NCI-H2227 treated with DMSO at 0.1 percent for 48 hours (cell line): ENCODE measurements around the gene STK17B.

ENCODE experiments used
- DNase-seq: peaks from one replicate; lab custom pipeline; 2025; lab: John Stamatoyannopoulos, UW

The STK17B gene

DNA sequence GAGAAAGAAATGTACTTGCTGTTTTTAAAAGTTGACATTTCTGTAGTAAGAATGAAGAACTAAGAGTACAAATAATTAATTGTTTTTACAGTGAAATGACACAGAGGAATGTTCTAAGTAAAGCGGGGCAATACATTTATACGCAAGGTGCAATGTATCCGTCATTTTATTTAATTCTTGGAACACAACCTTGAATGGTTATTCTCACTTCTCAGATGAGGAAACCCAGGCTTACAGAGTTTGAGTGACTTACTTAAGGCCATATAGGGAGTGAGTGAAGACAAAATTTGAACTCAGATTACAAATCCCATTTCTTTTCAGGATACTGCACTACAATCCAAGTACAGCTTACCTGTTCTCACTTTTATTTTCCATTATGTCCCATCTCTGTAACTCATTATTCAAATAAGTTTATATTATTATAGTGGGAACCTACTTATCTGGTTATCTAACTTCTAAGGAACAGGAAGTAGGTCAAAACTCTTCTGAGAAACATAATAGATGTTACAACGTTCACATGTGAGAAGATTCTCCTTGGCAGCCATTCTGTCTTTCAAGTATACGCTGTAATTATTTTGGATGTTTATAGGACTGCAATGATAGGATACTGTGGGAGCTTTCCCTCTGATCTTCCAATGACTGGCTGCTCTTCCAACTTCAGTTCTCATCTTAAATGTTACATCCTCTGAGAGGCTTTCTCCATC lies 12.3 kb upstream of the STK17B start:
- DNase-seq: no peak

DNA sequence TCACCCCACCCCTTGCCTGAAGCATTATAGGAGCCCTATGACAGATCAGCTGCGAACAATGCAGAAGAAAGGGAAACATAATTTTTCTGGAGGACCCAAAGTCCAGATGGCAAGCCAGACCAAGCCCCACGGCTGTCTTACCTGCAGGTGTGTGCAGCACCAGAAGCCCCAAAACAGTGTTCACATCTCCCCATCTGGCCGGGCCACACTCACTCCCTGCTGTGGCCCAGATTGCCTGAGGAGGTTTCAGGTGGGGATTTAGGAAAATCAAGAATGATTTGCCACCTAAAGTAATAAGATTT lies 11.7 kb upstream of the STK17B start:
- no peak for DNase-seq

- DNase-seq: no peak
Measured at GRCh38 chr2:196182439-196183171, 11.2 kb upstream of the STK17B start.

DNA sequence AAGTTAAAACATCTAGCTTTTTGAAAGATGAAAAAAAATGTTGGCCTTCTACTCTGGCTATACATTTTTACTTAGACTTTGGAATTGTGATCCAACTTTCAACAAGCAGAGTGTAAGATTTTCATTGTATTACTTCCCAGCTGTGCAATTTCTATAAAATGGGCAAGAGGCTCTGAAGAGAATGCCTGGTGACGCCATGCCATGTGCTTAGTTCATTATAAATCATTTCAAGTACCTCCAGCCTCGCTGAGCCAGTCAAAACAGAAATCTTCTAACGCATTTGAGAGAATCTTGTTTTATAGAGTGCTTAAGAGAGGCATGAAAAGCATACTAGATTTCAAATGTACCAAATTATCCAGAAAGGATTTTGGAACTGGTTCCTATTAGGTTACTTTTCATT lies 10.1 kb upstream of the STK17B start:
- DNase-seq: no peak

- DNase-seq: no peak
Measured at GRCh38 chr2:196177124-196177523, 5.7 kb upstream of the STK17B start.

DNA sequence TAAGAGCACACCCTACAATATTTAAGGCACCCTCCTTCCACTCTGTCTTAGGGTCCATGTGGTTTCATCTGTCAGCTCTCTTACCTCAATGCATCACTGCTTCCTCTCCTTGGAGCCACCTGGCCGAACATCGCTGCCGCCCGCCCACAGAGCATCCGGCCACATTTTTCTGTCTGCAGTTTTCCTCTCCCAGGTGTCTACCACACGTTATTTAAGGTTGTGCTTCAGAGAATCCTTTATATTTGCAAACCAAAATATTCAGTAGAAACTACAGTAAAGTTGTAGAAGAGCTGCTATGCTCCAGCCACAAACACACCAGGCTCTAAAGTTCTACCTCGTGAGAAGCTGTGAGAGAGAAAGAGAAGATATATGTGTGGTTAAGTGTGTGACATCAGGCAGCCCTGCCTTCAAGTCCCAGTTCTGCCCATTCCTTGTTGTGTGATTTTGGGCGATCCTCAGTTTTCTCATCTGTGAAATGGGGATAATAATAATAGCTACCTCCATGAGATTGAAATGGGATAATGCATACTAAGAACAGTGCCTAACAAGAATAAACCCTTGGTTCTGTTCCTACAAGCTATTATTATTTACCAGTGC lies 4.9 kb upstream of the STK17B start:
- DNase-seq: no peak

DNA sequence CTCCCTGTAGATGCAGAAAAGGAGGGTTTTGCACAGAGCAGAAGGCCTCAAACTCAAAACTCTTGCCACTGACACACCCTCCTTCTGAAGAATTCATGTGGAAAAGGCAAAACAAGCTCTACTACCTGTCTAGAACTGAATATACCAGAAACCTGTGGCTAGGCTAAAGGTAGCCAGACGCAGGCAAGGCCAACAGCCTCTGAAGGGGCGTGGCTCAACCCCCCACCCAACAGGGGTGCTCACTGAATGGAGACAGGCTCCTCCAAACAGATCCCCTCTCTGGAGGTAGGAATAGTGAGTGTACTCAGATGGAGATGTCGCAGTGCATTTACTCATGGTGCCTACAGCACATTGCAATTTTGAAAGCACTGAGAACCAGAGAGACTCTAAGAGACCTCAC lies 3.0 kb upstream of the STK17B start:
- DNase-seq: no peak

DNA sequence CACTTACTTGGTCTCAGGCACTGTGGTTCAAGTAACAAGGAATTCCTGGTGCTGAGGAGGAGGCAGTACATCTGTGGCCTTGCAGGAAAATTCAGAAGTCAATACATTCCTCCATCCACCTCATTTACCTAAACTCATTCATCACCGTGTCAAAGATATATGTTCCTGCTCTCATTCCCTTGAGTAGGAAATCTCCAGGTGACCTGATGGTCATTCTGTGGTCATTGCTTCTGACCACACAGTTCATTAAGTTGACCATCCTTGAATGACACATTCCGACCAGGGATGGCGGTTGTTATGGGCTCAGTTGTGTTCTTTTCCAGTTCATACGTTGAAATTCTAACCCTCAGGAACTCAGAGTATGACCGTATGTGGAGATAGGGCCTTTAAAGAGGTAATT lies 2.1 kb upstream of the STK17B start:
- no peak for DNase-seq

GRCh38 chr2:196172951-196173350 lies 1.6 kb upstream of the STK17B start:
- DNase-seq: no peak

DNA sequence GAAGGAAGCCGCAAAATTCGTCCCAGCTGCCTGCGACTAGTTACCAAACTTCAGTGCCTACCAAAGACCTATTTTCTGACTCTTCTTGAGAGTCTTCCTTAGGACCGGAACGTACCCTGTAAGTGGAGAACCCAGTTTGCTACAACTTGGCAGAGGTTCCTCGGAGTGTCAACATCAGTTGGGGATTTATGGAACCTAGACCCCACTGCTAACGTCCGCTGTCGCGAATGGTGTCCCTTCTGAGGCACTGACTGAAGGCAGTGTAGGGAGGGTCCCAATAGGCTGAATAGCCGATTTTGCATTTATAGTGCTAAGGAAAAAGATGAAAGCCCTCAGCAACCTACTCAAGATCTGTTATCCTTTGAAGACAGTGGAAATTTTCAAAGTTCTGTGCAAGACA lies 568 bp upstream of the STK17B start:
- no peak for DNase-seq

DNA sequence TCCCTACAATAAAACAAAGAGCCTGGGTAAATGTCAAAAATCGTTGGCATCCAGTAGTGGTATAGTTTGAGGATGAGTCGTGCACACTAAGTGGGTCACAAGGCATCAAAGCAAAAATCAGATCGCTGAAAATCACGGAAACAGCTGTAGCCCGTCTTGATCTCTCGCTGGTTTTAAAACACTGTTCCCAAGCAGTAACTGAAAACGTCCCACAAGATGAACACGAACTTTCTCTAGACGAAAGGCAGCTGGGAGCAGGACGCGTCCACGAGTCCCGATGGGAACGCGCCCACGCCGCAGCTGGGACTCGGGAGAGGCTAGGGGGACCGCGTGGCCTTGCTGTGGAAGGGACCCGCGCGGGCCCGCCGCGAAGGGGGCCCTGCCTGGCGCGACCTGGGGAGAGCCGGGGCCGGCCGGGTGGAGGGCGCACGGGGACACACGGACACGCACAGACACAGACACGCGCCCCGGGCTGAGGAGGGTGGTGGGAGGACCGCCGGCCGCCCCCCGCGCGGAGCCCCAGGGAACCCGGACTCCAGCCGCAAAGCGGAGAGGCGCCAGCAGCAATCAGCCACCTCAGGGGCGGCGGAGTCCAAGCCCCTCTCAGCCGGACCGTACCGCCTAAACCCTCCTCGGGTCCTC lies 651 bp downstream of the STK17B start:
- peak; percentile 53 for DNase-seq

- peak; percentile 53 for DNase-seq
Measured at GRCh38 chr2:196170213-196170605, 1.2 kb downstream of the STK17B start.

DNA sequence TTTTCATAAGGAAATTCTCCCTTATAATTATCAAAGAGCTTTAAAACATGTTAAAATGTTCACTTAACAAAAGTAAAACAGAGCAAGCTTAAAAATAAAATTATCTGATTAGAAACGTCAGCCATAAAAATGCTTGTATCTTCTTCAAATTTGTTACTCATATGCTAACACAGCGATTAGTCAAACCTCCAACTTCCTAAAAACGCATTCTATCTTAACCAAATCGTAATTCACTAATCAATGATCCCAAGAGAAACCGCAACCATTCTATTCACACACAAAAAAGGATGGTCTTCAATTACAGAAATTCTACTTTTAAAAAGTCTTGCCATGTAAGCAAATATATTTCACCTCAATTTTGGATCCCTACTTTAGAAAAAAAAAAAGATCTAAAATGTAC lies 1.9 kb downstream of the STK17B start:
- no peak for DNase-seq

DNA sequence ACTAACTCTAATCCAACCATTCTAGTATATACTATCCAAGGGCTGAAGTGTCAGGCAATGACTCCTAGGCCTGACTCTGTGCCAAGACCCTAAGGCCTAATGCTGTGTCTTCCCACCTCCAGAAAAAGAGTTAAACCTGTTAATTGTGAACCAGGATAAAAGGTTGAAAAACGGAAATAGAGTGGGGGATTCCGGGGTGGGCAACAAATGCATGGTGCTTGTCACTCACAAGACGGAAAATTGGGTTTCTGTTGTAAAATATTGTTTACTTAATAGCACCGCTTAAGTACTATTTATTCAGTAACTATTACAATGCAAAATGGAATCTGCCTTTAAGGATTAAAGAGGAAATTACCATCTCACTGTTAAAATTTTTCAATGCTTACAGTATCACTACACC lies 3.2 kb downstream of the STK17B start:
- no peak for DNase-seq

GRCh38 chr2:196167666-196168065 lies 3.7 kb downstream of the STK17B start:
- no peak for DNase-seq

DNA sequence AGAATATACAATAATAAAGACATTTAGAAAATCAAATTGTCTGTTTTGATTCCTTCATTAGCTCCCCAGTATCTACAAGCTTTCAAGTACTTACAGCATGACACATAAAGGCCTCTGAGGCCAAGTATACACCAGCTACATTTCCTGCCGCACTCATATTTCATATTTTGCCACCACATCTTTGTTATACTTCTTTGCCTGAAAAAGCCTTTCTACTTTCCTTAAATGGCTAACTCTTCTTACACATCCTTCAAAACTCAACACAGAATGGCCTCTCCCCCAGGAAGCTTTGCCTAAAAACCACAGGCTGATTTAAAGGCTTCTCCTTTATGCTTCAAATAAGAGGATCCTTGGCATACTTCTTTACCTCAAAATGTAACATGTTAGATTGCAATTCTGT lies 4.5 kb downstream of the STK17B start:
- no peak for DNase-seq

GRCh38 chr2:196165016-196165415 lies 6.4 kb downstream of the STK17B start:
- no peak for DNase-seq

GRCh38 chr2:196163285-196163684 lies 8.1 kb downstream of the STK17B start:
- DNase-seq: no peak

GRCh38 chr2:196162586-196163175 lies 8.7 kb downstream of the STK17B start:
- DNase-seq: no peak

GRCh38 chr2:196160946-196161345 lies 10.4 kb downstream of the STK17B start:
- no peak for DNase-seq

DNA sequence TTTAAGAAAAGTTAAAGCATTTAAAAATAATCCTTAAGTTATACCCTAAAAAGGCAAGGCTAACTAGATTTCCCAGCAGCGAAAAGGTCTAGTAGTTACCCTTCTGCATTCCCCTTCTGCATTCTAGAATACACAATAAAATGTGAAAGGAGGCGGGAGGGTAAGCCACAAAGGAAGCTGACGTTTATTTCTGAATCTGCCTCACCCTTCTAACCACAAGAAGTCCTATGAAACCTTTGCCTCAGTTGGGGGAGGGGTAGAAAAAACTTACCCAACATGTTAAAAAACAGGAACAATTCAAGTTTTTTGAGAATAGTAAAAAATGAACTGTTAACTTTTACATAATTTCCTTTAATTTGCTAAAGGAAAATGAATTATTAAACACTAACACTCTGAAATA lies 11.3 kb downstream of the STK17B start:
- no peak for DNase-seq

GRCh38 chr2:196159221-196159892 lies 12.0 kb downstream of the STK17B start:
- no peak for DNase-seq
